Measurements from ENCODE around the gene GOLGA2.

- TF ChIP-seq CTCF (conservative IDR thresholded peaks at IDR 0.05 in 1 of 2, IDR thresholded peaks at IDR 0.05 in 1 of 2; ENCODE audit: low read depth in 1 of 2, low read length in 2 of 2) (no peak), EZH2 (IDR thresholded peaks at IDR 0.05; ENCODE audit: low read length, missing control alignments) (no peak)
These were observed 61.9 kb downstream of the GOLGA2 start for GRCh38 chr9:128213746-128214497.

All from fibroblast of lung (primary cell).